ENCODE data around the gene IFNL3. TPM values are rescaled to one million over a fixed set of nuclear protein-coding genes. Genes with fewer than 3 reads are reported as not detected.

The IFNL3 gene
- total RNA-seq, 3 donors from 2014 or later: not detected

DNA sequence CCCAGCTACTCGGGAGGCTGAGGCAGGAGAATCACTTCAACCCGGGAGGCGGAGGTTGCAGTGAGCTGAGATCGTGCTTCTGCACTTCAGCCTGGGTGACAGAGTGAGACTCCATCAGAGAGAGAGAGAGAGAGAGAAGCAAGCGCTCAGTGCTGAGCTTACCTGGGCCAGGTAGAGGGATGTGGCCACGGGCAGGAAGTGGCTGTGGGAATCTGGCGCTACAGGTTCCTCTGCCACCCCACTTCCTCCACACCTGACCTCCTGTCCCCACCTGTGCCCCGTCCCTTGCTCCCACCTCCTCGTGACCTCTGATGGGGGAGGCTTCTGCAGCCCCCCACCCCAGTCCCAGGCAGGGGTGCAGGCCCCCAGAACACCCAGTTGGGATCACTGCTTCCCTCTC is 49.1 kb downstream of the IFNL3 start:
- Histone ChIP-seq H3K4me1 (ENCODE audit: low read depth) (no peaks in the 10 kb centered on the region), H3K36me3 (ENCODE audit: low read depth) (no peaks in the 10 kb centered on the region), H3K9me3 (no peaks in the 10 kb centered on the region), H3K4me3 (no peak overlapping the region)
- ATAC-seq (peak; percentile 43), DNase-seq (no peak)
- intact Hi-C loops (cut with DNase I, micrococcal nuclease): no loop called here
- TF ChIP-seq CTCF (IDR thresholded peaks at IDR 0.05): no peak

GRCh38 chr19:39194832-39195542 is 49.8 kb downstream of the IFNL3 start:
- H3K4me3 ChIP-seq: no peak overlapping the region
- no peak for DNase-seq
- no peaks in the 10 kb centered on the region for H3K9me3 ChIP-seq
- intact Hi-C loops (cut with DNase I, micrococcal nuclease): no loop called here
- no peak for ATAC-seq
- H3K36me3 ChIP-seq (ENCODE audit: low read depth): no peaks in the 10 kb centered on the region
- H3K4me1 ChIP-seq (ENCODE audit: low read depth): no peaks in the 10 kb centered on the region
- no peak for TF ChIP-seq CTCF (IDR thresholded peaks at IDR 0.05)

DNA sequence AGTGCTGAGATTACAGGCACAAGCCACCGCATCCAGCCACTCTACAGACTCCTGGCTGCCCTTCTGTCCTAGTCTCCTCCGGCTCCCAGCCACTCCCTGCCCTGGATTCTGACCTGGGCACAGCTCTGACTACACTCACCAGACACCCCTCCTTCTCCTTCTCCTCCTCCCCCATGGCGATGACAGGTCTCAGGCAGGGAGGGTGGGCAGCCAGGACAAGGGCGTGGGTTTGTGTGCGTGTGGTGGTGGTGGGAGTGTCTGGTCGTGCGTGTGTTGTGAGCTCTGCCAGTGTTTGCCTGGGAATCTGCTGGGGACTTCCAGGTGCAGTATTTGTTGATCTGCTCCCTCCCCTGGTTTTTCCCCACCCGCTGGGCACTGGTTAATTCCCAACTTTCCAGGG is 51.0 kb downstream of the IFNL3 start:
- Histone ChIP-seq H3K36me3 (ENCODE audit: low read depth) (no peaks in the 10 kb centered on the region), H3K4me1 (ENCODE audit: low read depth) (no peaks in the 10 kb centered on the region), H3K4me3 (no peak overlapping the region), H3K9me3 (no peaks in the 10 kb centered on the region)
- TF ChIP-seq CTCF (IDR thresholded peaks at IDR 0.05): no peak
- intact Hi-C loops (cut with DNase I, micrococcal nuclease): no loop called here
- DNase-seq: no peak
- ATAC-seq: peak; percentile 74

Other genes starting within 250 kb of the IFNL3 start
- 10 to 100 TPM in 1 of 3 donors, 1 to 10 TPM in 1, under 1 TPM in 1; 0.63 to 10.2 (median 1.5) TPM for gene FBXO27, start 212.5 kb downstream of the IFNL3 start, total RNA-seq
- gene ACP7, start 160.6 kb downstream of the IFNL3 start, total RNA-seq: not detected
- gene PAK4, start 119.2 kb downstream of the IFNL3 start, total RNA-seq: 100 to 1,000 TPM in 1 of 3 donors, 10 to 100 TPM in 2; 54.4 to 116 (median 76.5) TPM
- gene NCCRP1, start 48.0 kb downstream of the IFNL3 start, total RNA-seq: under 1 TPM in 1 of 3 donors, not detected in 2; 0.14 TPM
- not detected for gene SYCN, start 40.7 kb downstream of the IFNL3 start, total RNA-seq
- gene IFNL4, start 3.9 kb upstream of the IFNL3 start, total RNA-seq: not detected
- not detected for gene IFNL2, start 23.4 kb upstream of the IFNL3 start, total RNA-seq
- not detected for gene IFNL1, start 51.4 kb upstream of the IFNL3 start, total RNA-seq
- 1 to 10 TPM in 1 of 3 donors, under 1 TPM in 2; 0.34 to 2.3 (median 0.52) TPM for gene LRFN1, start 75.9 kb upstream of the IFNL3 start, total RNA-seq
- 10 to 100 TPM; 10.3 to 23.8 (median 14.1) TPM for gene GMFG, start 91.0 kb upstream of the IFNL3 start, total RNA-seq
- 10 to 100 TPM; 55.1 to 91.5 (median 67.4) TPM for gene SAMD4B, start 97.4 kb upstream of the IFNL3 start, total RNA-seq
- gene PAF1, start 146.1 kb upstream of the IFNL3 start, total RNA-seq: 10 to 100 TPM; 28.1 to 44.8 (median 32.3) TPM
- gene MED29, start 146.4 kb upstream of the IFNL3 start, total RNA-seq: 10 to 100 TPM; 28.4 to 31.2 (median 28.8) TPM
- 100 to 1,000 TPM; 200 to 236 (median 235) TPM for gene ZFP36, start 161.8 kb upstream of the IFNL3 start, total RNA-seq
- 10 to 100 TPM in 2 of 3 donors, 1 to 10 TPM in 1; 6.5 to 26.7 (median 17.9) TPM for gene PLEKHG2, start 167.7 kb upstream of the IFNL3 start, total RNA-seq
- gene RPS16, start 190.9 kb upstream of the IFNL3 start, total RNA-seq: 1,000 to 10,000 TPM; 1,270 to 1,804 (median 1,507) TPM
- gene SUPT5H, start 200.6 kb upstream of the IFNL3 start, total RNA-seq: 100 to 1,000 TPM; 101 to 122 (median 102) TPM
- 10 to 100 TPM; 52.6 to 57.9 (median 57.7) TPM for gene TIMM50, start 235.8 kb upstream of the IFNL3 start, total RNA-seq

Measured in mucosa of descending colon (tissue), 3 donors.